Measurements from ENCODE around the gene UTF1.

GRCh38 chr10:133251388-133252222 is 21.6 kb downstream of the UTF1 start:
- TF ChIP-seq, protein P1, sequence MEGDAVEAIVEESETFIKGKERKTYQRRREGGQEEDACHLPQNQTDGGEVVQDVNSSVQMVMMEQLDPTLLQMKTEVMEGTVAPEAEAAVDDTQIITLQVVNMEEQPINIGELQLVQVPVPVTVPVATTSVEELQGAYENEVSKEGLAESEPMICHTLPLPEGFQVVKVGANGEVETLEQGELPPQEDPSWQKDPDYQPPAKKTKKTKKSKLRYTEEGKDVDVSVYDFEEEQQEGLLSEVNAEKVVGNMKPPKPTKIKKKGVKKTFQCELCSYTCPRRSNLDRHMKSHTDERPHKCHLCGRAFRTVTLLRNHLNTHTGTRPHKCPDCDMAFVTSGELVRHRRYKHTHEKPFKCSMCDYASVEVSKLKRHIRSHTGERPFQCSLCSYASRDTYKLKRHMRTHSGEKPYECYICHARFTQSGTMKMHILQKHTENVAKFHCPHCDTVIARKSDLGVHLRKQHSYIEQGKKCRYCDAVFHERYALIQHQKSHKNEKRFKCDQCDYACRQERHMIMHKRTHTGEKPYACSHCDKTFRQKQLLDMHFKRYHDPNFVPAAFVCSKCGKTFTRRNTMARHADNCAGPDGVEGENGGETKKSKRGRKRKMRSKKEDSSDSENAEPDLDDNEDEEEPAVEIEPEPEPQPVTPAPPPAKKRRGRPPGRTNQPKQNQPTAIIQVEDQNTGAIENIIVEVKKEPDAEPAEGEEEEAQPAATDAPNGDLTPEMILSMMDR (IDR thresholded peaks at IDR 0.05): no peak
- no peak for TF ChIP-seq POLR2A (IDR thresholded peaks at IDR 0.05)

Data from esophagus squamous epithelium (tissue), 4 donors.